Stimulated activated CD4-positive, alpha-beta T cell treated with anti-CD3 and anti-CD28 coated beads, Interleukin-1b, Interleukin-23, amount 100 ng/mL, for 24 hours (primary cell): ENCODE results near the gene MED12.
"Not testable (repeated sequence)": the region's sequence is repeated elsewhere in the genome, so short reads cannot be mapped to it uniquely, and the experiment has no call there.

ENCODE experiments used
- DNase-seq, 4 experiments: peaks; one replicate each; pipeline ENCODE4 v3.0.0-alpha.2; 2020; ENCODE audit warnings: low read depth in 4 of 4, low spot score in 1 of 4

Gene MED12

DNA sequence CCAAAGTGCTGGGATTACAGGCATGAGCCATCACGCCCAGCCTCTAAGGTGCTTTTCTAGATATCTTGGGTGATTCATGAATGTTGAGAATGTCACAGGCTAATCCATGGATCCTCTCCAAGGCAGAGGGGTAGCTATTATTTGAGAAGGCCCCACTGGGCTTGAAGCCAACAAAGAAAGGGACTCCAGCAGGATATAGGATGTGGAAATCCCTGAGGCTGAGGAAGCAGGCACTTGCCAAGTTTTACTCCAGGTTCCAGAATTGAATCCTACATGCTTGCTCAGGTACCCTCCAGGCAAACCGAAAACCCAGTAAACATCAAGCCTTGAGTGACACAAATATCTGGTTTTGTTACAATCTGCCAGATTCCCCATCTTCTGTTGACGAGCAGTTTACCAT, 42.1 kb downstream of the MED12 start:
- DNase-seq: no peak

DNA sequence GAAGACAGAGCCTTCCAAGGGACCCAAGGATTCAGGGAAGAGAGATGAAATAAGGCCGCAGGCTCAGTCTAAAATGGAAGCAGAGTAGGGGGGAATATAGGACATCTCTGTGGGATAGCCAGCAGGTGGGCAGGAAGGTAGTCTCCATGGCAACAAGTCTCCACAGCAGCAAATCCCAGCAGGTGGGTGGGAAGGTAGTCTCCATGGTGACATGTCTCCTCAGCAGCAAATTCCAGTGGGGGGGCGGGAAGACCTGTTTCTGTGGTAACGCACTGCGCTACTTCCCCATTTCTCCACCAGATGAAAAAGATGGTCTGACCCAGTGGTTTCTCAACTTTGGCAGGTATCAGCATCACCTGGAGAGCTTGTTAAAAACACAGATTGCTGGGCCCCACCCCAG, 44.6 kb downstream of the MED12 start:
- no peak for DNase-seq

DNA sequence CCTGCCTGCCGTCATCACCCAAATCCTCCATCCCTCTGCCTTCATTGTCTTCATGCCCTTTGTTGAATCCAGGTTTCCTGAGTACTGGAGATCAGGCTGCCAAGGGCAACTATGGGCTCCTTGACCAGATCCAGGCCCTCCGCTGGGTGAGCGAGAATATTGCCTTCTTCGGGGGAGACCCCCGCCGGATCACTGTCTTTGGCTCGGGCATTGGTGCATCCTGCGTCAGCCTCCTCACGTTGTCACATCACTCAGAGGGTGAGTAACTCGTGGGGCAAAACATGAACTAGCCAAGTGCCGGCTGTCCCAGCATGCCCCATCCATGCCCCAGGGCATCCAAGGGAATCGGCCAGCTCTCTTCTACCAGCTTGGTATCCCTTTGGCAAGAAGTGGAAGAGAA, 45.7 kb downstream of the MED12 start:
- DNase-seq: no peak

DNA sequence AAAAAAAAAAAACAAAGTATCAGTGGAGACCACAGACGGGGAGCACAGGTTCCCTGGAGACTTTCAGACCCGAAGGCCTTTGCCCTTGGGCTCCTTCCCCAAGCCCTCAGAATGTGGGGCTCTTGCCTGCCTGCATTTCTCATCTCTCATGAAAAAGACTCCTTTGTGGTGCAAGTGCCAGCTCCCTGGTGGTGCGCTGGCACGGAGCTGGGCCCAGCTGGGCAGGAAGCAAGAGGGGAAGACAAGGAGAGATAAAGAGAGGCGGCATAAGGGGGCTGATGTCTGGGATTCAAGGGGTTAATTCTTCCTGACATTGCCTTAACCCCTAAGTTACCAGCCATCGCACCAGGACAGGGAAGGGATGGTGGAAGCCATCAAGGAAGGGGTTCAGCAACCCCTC, 48.1 kb downstream of the MED12 start:
- DNase-seq: no peak

DNA sequence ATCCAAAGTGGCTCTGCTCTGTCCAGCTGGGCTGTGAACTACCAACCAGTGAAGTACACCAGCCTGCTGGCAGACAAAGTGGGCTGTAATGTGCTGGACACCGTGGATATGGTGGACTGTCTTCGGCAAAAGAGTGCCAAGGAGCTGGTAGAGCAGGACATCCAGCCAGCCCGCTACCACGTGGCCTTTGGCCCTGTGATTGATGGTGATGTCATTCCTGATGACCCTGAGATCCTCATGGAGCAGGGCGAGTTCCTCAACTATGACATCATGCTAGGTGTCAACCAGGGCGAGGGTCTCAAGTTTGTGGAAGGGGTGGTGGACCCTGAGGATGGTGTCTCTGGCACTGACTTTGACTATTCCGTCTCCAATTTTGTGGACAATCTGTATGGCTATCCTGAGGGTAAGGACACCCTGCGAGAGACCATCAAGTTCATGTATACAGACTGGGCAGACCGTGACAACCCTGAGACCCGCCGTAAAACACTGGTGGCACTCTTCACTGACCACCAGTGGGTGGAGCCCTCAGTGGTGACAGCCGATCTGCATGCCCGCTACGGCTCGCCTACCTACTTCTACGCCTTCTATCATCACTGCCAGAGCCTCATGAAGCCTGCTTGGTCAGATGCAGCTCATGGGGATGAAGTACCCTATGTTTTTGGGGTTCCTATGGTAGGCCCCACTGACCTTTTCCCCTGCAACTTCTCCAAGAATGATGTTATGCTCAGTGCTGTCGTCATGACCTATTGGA, 48.8 kb downstream of the MED12 start:
- no peak for DNase-seq

DNA sequence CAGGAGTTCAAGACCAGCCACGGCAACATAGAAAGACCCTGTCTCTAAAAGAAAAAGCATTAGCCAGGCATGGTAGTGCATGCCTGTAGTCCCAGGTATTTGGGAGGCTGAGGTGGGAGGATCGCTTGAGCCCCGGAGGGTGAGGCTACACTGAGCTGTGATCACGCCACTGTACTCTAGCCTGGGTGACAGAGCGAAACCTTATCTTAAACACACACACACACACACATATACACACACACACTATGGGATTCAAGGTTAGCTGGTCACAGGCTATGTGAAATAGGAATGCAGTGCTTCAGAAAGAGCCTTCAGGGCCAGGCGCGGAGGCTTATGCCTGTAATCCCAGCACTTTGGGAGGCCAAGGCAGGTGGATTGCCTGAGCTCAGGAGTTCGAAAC, 49.7 kb downstream of the MED12 start:
- DNase-seq: no peak

DNA sequence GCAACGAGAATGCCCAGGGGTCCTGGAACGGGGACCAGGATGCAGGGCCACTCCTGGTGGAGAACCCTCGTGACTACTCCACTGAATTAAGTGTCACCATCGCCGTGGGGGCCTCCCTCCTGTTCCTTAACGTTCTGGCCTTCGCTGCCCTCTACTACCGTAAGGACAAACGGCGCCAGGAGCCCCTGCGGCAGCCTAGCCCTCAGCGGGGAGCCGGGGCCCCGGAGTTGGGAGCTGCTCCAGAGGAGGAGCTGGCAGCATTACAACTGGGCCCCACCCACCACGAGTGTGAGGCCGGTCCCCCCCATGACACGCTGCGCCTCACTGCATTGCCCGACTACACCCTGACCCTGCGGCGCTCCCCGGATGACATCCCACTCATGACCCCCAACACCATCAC, 51.2 kb downstream of the MED12 start:
- no peak for DNase-seq

DNA sequence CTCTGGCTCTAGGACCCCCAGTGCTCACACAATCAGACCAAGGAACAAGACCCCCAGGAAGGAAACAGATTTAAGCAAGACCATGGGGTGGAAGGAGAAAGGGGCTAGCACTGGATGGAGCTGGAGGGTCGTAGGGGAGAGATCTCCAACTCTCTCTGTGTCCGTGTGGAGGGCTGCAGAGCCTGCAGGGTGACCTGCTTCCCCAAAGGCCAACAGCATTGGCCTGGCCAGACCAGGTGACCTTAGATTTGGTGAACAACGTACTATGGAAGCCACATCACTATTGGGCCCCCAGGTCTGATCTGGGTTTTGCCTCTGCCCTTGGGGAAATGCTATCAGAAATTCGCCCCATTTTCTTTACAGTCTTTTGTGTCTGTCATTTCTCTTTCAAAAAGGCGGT, 52.3 kb downstream of the MED12 start:
- DNase-seq: no peak

DNA sequence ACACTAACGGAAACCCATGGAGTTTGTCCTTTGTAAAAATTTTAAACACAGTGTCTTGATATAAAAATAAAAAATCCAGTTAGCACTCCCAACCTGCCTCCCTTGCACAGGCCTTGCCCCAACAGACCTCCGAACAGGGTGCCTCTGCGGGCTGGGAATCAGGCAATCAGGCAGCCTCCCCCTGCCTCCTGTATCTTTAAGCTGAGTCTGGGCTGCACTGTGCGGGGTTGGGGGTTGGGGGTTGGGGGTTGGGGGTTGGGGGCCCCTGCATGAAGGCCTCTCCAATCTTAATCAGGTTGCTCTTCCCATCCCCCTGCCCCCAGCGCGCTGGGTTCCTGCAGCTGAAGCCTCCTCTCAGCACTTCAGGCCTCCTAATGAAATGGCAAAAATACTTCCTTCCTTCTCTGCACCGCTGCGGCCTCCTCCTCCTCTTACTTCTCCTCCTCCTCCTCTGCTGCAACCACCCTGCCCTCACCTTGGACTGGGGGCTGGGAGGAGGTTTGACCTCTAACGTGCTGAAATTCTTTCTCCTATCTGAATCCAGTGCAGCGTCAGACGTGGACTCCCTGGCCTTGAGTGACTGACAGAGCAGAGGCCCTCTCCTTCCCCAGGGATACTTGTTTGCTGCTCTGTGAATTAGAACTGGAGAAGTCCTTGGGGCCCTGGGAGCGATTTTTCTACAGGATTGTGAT, 52.9 kb downstream of the MED12 start:
- no peak for DNase-seq

DNA sequence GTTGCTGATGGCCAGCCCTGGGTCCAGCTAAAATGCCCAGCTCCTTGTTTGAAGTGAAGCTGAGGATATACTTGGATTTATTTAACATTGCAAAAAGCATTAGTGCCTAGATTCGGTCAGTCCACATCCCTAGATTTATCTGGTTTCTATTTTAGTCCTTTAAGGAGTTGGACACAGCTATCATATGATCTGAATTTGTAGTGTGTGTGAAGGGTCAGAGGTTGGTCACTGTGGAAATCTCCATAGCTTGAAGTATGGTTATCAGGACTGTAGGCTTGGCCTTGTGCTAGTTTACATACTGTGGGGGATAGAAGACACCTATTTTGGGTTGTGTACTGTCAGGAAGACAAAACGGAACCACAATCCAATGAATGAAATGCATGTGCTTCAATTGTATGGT, 55.0 kb downstream of the MED12 start:
- no peak for DNase-seq

DNA sequence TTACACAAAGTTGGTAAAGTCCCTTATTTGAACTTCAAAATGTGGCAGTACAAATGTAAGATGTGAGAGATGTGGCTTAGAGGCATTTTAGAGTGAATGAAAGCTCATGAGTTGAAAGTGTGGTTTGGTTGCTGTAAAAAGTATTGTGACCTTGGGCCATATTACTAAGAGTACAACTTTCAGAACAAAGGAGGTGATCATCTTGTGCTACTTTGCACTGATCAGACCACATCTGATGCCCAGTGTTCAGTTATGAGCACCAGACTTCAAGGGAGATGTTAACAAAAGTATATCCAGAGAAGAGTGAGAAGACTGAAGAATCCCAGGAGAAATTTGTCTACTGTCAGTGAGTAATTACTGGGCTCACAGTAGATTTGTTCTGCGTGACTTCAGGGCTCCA, 56.4 kb downstream of the MED12 start:
- no peak for DNase-seq

DNA sequence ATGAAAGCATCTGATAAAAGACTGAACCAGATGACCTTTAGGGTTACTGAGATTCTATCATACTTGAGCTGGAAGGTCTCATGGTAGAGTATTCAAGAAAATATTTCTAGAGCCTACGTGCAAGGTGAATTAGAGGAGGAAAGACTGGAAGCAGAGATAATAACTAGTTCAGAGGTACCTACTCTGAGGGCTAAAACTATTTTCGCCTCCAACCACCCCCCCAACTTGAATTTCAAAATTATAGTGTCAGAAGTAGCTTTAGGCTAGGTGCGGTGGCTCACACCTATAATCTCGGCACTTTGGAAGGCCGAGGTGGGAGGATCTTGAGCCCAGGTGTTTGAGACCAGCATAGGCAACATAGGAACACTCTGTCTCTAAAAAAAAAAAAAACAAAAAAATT, 57.1 kb downstream of the MED12 start:
- DNase-seq: no peak

DNA sequence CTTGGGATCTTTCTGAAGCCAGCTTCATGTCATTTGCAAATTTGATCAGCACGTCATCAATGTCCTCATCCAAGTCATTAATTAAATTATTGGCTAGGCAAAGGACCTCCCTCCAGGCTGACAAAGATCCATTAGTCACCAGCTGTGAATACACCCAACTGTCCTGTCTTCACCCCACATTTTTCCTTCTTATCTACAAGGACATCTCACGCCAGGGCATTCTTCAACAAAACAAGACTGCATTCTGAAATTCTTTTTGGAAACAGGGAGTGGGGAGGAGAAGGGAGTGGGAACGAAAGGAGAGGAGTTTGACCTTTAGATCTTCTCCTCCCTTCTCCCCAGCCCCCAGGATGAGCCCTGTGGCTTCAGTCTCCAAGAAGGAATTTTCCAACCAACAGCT, 58.9 kb downstream of the MED12 start:
- no peak for DNase-seq

DNA sequence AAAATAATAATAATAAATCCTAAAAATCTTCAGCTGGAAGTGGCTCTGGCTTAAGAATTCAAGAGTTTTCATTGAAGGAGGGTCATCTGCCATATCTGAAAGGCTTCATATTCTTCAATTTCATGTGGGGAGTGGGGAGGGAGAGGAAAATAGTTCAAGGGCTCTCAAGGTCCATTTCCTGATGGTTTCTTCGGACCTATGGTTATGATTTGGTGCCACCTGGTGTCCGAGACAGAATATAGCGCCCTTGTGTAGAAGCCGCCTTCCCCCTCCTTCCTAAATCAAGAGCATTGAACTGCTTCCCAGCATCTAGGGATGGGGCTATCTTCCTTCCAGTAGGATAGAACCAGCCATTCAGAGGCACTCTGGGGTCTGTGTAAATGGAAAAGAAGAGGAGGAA, 60.5 kb downstream of the MED12 start:
- no peak for DNase-seq

DNA sequence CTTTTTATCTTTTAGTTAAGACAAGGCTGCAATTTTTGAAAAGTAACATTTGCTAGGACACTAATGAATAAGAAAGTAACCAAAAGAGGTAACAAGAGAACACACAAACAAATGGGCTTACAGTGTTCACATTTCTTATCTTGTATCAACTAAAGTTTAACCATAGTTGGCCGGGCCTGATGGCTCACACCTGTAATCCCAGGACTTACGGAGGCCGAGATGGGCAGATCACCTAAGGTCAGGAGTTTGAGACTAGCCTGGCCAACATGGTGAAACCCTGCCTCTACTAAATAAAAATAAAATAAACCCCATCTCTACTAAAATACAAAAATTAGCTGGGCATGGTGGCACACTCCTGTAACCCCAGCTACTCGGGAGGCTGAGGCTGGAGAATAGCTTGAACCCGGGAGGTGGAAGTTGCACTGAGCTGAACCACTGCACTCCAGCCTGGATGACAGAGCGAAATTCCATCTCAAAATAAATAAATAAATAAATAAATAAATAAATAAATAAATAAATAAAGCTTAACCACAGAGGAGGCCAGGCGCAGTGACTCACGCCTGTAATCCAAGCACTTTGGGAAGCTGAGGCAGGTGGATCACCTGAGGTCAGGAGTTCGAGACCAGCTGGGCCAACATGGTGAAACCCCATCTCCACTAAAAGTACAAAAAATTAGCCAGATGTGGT, 62.3 kb downstream of the MED12 start:
- not testable (repeated sequence) for DNase-seq

DNA sequence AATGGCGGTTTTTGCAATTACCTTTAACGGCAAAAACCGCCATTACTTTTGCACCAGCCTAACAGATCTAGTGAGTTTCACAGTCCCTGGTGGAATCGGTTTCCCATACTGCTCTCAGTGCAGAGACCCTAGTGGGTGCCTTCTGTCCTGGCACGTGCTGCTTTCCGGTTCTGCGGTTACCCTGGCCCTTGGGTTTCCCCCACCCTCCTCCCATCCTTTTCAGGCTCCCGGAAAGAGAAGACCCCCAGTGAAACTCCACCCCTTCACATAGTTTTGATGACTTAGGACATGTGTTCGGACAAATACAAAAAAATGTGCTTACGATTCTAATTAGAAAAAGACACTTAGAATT, 63.1 kb downstream of the MED12 start:
- DNase-seq: peak in 3 of 4 experiments; percentile 22 to 28 (median 24)

DNA sequence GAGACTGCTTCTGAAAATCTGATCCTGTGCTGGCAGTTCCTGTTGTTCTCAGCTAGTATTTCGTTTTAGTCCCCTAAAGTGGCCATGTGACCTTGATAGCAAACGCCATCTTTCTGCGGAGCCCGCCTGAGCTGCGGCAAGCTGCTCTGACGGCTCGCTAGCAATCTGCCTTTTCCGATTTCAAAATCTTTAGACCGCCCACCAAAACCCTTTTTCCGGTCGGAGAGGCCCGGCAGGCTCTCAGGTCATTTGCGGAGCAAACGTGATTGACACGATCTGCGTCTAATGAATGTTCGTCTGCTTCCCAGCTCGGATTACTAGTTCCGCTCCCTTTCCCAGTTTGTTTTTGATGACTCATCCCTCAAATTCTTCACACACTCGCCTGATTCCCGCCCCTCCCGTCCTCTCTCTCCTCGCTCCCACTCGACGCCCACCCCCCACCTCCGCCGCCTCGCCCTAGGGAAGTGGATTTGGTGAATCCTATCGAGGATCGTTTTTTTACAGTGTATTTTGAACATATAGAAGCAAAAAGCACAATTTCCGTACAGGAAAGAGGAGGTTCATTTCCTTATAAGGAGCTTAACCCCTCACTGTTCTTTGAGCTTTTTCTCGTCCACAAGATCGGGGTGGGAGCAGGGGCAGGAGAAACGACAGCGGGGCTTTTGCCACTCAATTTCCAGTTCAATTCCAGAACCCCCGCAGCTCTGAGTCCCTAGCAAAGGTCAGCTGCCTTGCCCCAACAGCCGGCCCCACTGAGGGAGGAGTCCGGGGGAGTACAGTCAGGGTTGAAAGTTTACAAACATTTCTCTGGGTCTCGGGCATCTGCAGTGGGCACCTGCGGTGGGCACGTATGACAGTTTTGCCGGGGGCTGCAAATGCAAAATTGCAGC, 63.8 kb downstream of the MED12 start:
- DNase-seq: peak; percentile 38 to 70 (median 54)

DNA sequence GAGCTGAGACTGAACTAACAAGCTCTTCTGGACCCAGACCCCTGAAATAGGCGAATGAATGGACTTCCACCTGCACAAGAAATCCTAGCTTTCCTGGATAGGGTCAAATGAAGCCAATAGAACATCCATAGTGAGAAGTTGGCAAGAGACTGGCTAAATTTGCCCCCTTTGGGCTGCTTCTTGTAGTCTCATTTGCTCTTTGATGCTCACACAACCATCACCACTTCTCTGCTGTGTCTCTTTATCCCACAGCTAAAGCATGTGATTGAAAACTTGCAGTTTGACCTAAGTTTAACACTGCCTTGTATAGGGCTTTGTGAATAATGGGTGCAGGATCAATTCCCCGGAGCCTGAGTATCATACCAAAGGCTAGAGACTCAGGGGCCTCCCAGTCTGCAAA, 64.5 kb downstream of the MED12 start:
- no peak for DNase-seq

DNA sequence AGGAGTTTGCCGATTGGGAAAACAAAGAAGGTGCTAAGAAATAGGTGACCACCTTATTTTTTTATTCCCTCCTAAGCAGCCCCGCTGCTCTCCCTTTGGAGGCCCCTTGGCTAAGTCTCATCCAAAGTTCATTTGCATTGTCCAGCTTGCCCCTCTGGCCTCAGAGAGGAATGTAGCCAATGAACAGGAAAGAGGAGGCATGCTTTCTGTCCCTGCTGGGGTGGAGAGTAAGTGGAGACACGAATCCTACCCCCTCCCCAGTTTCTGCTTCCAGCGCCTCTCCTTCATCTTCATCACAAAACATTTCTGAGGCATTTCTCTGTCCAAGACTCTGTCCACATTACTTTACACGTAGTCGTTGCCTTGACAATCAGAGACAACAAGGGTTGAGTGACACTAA, 64.9 kb downstream of the MED12 start:
- DNase-seq: no peak

DNA sequence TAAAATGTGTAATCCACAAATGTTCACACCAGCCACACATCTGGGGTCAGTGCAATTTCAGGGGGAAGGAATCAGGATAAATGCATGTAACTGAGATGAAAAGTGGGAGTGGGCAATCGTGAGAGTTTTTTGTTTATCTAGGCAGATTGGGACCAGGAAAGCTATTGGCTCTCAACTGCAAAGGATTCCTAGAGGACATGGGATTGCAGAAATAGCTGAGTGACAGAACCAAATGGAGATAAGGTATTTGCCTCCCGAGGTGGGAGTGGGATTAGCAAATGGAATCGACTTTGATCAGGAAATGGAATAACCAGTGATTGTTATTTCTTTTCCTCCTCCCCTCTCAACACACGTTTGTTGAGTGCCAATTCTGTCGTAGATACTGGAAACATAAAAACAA, 65.7 kb downstream of the MED12 start:
- no peak for DNase-seq

DNA sequence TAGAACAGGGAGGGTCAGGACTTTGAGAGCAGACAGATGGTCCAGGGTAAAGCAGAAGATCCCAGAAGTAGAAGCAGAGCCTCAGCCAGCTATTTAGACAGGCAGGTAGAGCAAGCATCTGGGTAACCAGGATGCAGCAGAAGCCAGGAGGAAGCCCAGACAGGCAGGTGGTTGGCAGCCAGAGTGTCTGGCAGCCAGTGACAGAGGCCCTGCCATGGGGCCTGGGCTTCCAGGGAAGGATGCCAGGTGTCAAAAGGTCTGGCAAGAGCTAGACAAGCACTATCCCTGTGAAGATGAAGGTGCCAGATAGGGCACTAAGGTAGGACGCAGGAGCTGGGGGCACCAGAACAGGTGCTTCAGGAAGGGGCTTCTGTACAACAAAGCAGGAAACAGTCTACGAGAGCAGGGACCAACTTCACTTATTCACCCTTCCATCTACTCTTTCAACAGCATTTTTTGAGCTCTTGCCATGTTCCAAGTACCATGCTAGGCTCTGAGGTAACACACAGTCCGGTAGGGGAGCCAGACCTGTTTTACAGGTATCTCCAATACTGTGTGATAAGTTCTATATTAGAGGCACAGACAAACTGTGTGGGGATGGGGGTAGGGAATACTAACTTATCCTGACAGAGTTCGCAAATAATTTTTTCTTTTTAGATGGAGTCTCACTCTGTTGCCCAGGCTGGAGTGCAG, 66.6 kb downstream of the MED12 start:
- DNase-seq: no peak
